OCI-LY7 (cell line): ENCODE measurements around the gene ITGB8. TPM values are rescaled to one million over a fixed set of nuclear protein-coding genes. Genes with fewer than 3 reads are reported as not detected.

Experiments
- BruUV-seq: library from RNA; stranded (reverse); fragments of 400-500 nt; replicated peaks from 2 replicates; lab custom pipeline; 2021; lab: Mats Ljungman, UMichigan
- CTCF ChIA-PET: fragments of 300-600 bp; sonication (Branson Sonifier 250); formaldehyde crosslinking; loops from one replicate; lab custom pipeline; 2022; ENCODE audit warnings: antibody characterized with exemption; ENCODE audit not compliant: unreplicated experiment; lab: Charles Lee
- POLR2A ChIA-PET: fragments of 300-600 bp; sonication (Branson Sonifier 250); formaldehyde crosslinking; loops from one replicate; lab custom pipeline; 2022; ENCODE audit warnings: antibody characterized with exemption; lab: Charles Lee
- DNase-seq: peaks from one replicate; pipeline ENCODE4 v3.0.0-alpha.2; 2015; ENCODE audit warnings: low spot score
- H2AFZ ChIP-seq: fragments of 200-600 bp; sonication (generic), shearing (Covaris generic); 2 replicates; pipeline ENCODE4 v1.6.1; 2014; ENCODE audit warnings: mild to moderate bottlenecking, antibody characterized with exemption, low read length, moderate library complexity
- H3K27ac ChIP-seq: fragments of 200-600 bp; sonication (generic); 2 replicates; pipeline ENCODE4 v1.5.1; 2014; ENCODE audit warnings: mixed run types, low read depth, mild to moderate bottlenecking, moderate library complexity, low read length, inconsistent platforms; ENCODE audit not compliant: poor library complexity, severe bottlenecking
- H3K36me3 ChIP-seq: fragments of 200-600 bp; sonication (generic); 2 replicates; pipeline ENCODE4 v1.6.1; 2014; ENCODE audit warnings: mild to moderate bottlenecking, antibody characterized with exemption, low read length, moderate library complexity, mixed read lengths; ENCODE audit not compliant: insufficient read depth
- H3K4me1 ChIP-seq: fragments of 200-600 bp; sonication (generic); 2 replicates; pipeline ENCODE4 v1.5.1; 2014; ENCODE audit warnings: mild to moderate bottlenecking, low read length; ENCODE audit not compliant: insufficient read depth, poor library complexity, severe bottlenecking
- H3K4me2 ChIP-seq: fragments of 200-600 bp; sonication (generic); 2 replicates; pipeline ENCODE4 v1.6.1; 2014; ENCODE audit warnings: mild to moderate bottlenecking, low read length
- H3K4me3 ChIP-seq: fragments of 200-600 bp; sonication (generic); 2 replicates; pipeline ENCODE4 v1.5.1; 2014; ENCODE audit warnings: mild to moderate bottlenecking, low read depth, low read length; ENCODE audit not compliant: poor library complexity, severe bottlenecking
- H3K79me2 ChIP-seq: fragments of 200-600 bp; sonication (generic); 2 replicates; pipeline ENCODE4 v1.6.1; 2016; ENCODE audit warnings: low read depth, mild to moderate bottlenecking, low read length, moderate library complexity, mixed read lengths; ENCODE audit not compliant: insufficient read depth
- H3K9me2 ChIP-seq: fragments of 200-600 bp; sonication (generic); 2 replicates; pipeline ENCODE4 v1.6.1; 2016; ENCODE audit warnings: mild to moderate bottlenecking, low read length, mixed read lengths; ENCODE audit not compliant: insufficient read depth
- H3K9me3 ChIP-seq: fragments of 200-600 bp; sonication (generic); 2 replicates; pipeline ENCODE4 v1.6.1; 2014; ENCODE audit warnings: mild to moderate bottlenecking, mixed run types, low read length, mixed read lengths
- H4K20me1 ChIP-seq: fragments of 200-600 bp; sonication (generic); 2 replicates; pipeline ENCODE4 v1.6.1; 2014; ENCODE audit warnings: mild to moderate bottlenecking, antibody characterized with exemption, low read length, moderate library complexity, mixed read lengths; ENCODE audit not compliant: insufficient read depth
- CTCF ChIP-seq: fragments of 200-600 bp; sonication (generic); conservative IDR thresholded peaks from 2 replicates; pipeline ENCODE4 v1.5.1; 2014; ENCODE audit warnings: mild to moderate bottlenecking, antibody characterized with exemption, low read length, moderate library complexity, mixed read lengths
- EZH2phosphoT487 ChIP-seq: fragments of 200-600 bp; sonication (generic); IDR thresholded peaks from 2 replicates; pipeline ENCODE4 v1.6.1; 2018; ENCODE audit warnings: low read depth, borderline replicate concordance, mild to moderate bottlenecking, mixed run types, antibody characterized with exemption, low read length, moderate library complexity, mixed read lengths
- intact Hi-C: fragments of 100-400 bp; cut with micrococcal nuclease; formaldehyde crosslinking; loops from one replicate; pipeline ENCODE4 v1.10.0; 2022; ENCODE audit not compliant: unreplicated experiment
- total RNA-seq, 2 experiments: library from RNA; depleted of rRNA in 1 of 2; stranded (reverse); fragments of >200 nt in 1 of 2; shearing (Covaris generic) in 1 of 2; gene quantifications; 2 replicates each; pipeline ENCODE4 v1.2.3, GENCODE V29; 2014 to 2022

Gene ITGB8
- total RNA-seq, 2 experiments from 2014 or later = not detected

- intact Hi-C loops = no loop called here
- no peaks in the 10 kb centered on the region for H3K9me3 ChIP-seq
Measured at GRCh38 chr7:20346577-20346976, 15.9 kb downstream of the ITGB8 start.

GRCh38 chr7:20347680-20348079, 17.0 kb downstream of the ITGB8 start:
- no TSS peak for BruUV-seq
- TF ChIP-seq EZH2phosphoT487 (no peak), CTCF (no peak)
- Histone ChIP-seq H3K9me2 (no peaks in the 10 kb centered on the region), H3K9me3 (no peaks in the 10 kb centered on the region), H3K79me2 (no peaks in the 10 kb centered on the region), H3K4me3 (no peak overlapping the region), H3K27ac (no peak overlapping the region), H3K36me3 (no peaks in the 10 kb centered on the region), H2AFZ (no peak overlapping the region), H3K4me2 (no peak overlapping the region), H4K20me1 (no peaks in the 10 kb centered on the region), H3K4me1 (no peaks in the 10 kb centered on the region)
- no peak for DNase-seq
- ChIA-PET CTCF (no interaction called here), POLR2A (no interaction called here)
- intact Hi-C loops = no loop called here

More at GRCh38 chr7:20346577-20346976, 15.9 kb downstream of the ITGB8 start:
- no peaks in the 10 kb centered on the region for H3K79me2 ChIP-seq
- CTCF ChIA-PET = no interaction called here
- no peak overlapping the region for H3K4me2 ChIP-seq
- no peak overlapping the region for H3K27ac ChIP-seq
- DNase-seq = no peak
- no peak for TF ChIP-seq CTCF
- no peak for TF ChIP-seq EZH2phosphoT487
- no peak overlapping the region for H2AFZ ChIP-seq
- BruUV-seq = no TSS peak
- no peak overlapping the region for H3K4me3 ChIP-seq
- H3K36me3 ChIP-seq = no peaks in the 10 kb centered on the region
- H4K20me1 ChIP-seq = no peaks in the 10 kb centered on the region
- H3K9me2 ChIP-seq = no peaks in the 10 kb centered on the region
- POLR2A ChIA-PET = no interaction called here
- H3K4me1 ChIP-seq = no peaks in the 10 kb centered on the region

- no peak overlapping the region for H3K4me2 ChIP-seq
- H3K9me3 ChIP-seq = no peaks in the 10 kb centered on the region
- POLR2A ChIA-PET = no interaction called here
- no peak overlapping the region for H3K4me3 ChIP-seq
- no peaks in the 10 kb centered on the region for H4K20me1 ChIP-seq
- intact Hi-C loops = no loop called here
- H3K79me2 ChIP-seq = no peaks in the 10 kb centered on the region
- no peaks in the 10 kb centered on the region for H3K36me3 ChIP-seq
- no peaks in the 10 kb centered on the region for H3K4me1 ChIP-seq
- no peak overlapping the region for H3K27ac ChIP-seq
- TF ChIP-seq EZH2phosphoT487 = no peak
- TF ChIP-seq CTCF = no peak
- no peaks in the 10 kb centered on the region for H3K9me2 ChIP-seq
- BruUV-seq = no TSS peak
- no peak for DNase-seq
- no peak overlapping the region for H2AFZ ChIP-seq
- CTCF ChIA-PET = interaction anchor here (0.5 kb wide), 1 partner anchor 28 kb away, joined by 4 read pairs; no protein-coding TSS in a partner anchor
Measured at GRCh38 chr7:20348125-20348807, 17.6 kb downstream of the ITGB8 start.
